H9 (cell line): Measurements from ENCODE around the gene RIPOR1. TPM values are rescaled to one million over a fixed set of nuclear protein-coding genes. Genes with fewer than 3 reads are reported as not detected.

ENCODE experiments used
- DNase-seq: peaks from one replicate; pipeline ENCODE4 v3.0.0-alpha.2; 2017
- H2AFZ ChIP-seq: one replicate; pipeline ENCODE4 v1.6.1; 2013; ENCODE audit warnings: mild to moderate bottlenecking, low read length, control low read depth, moderate library complexity
- H2AK5ac ChIP-seq: 2 replicates; pipeline ENCODE4 v1.6.1; 2013; ENCODE audit warnings: low read length, control low read depth, mixed read lengths; ENCODE audit not compliant: insufficient read length
- H2BK120ac ChIP-seq: one replicate; pipeline ENCODE4 v1.6.1; 2013; ENCODE audit warnings: low read depth, mild to moderate bottlenecking, low read length, control low read depth, inconsistent platforms; ENCODE audit not compliant: poor library complexity, severe bottlenecking
- H2BK12ac ChIP-seq: 2 replicates; pipeline ENCODE4 v1.6.1; 2013; ENCODE audit warnings: low read length, control low read depth, mixed read lengths, low read depth; ENCODE audit not compliant: insufficient read length
- H2BK15ac ChIP-seq: 2 replicates; pipeline ENCODE4 v1.6.1; 2013; ENCODE audit warnings: low read depth, low read length, control low read depth
- H2BK20ac ChIP-seq: one replicate; pipeline ENCODE4 v1.6.1; 2013; ENCODE audit warnings: low read depth, mild to moderate bottlenecking, low read length, control low read depth, inconsistent platforms; ENCODE audit not compliant: poor library complexity, severe bottlenecking
- H2BK5ac ChIP-seq: 2 replicates; pipeline ENCODE4 v1.6.1; 2013; ENCODE audit warnings: low read length, control low read depth, mixed read lengths; ENCODE audit not compliant: insufficient read length
- H3K14ac ChIP-seq: 2 replicates; pipeline ENCODE4 v1.6.1; 2013; ENCODE audit warnings: low read length, control low read depth; ENCODE audit not compliant: insufficient read depth
- H3K18ac ChIP-seq: 2 replicates; pipeline ENCODE4 v1.6.1; 2013; ENCODE audit warnings: low read depth, mild to moderate bottlenecking, mixed read lengths, low read length, control low read depth; ENCODE audit not compliant: insufficient read length
- H3K23ac ChIP-seq: 2 replicates; pipeline ENCODE4 v1.6.1; 2013; ENCODE audit warnings: low read length, control low read depth, mixed read lengths, low read depth; ENCODE audit not compliant: insufficient read length
- H3K23me2 ChIP-seq: 2 replicates; pipeline ENCODE4 v1.6.1; 2013; ENCODE audit warnings: low read depth, mild to moderate bottlenecking, mixed read lengths, low read length, control low read depth; ENCODE audit not compliant: insufficient read length, poor library complexity, severe bottlenecking
- H3K27ac ChIP-seq: 2 replicates; pipeline ENCODE4 v1.5.1; 2013; ENCODE audit warnings: low read length, control low read depth, mixed read lengths, low read depth; ENCODE audit not compliant: insufficient read length
- H3K27me3 ChIP-seq: 2 replicates; pipeline ENCODE4 v1.6.1; 2013; ENCODE audit warnings: low read length, control low read depth, inconsistent platforms; ENCODE audit not compliant: insufficient read depth
- H3K4ac ChIP-seq: 2 replicates; pipeline ENCODE4 v1.6.1; 2013; ENCODE audit warnings: low read depth, mild to moderate bottlenecking, control low read depth, inconsistent platforms, low read length, moderate library complexity
- H3K4me1 ChIP-seq: 2 replicates; pipeline ENCODE4 v1.6.1; 2013; ENCODE audit warnings: low read length, control low read depth, inconsistent platforms; ENCODE audit not compliant: insufficient read depth
- H3K4me2 ChIP-seq: 2 replicates; pipeline ENCODE4 v1.6.1; 2013; ENCODE audit warnings: low read length, control low read depth, mixed read lengths; ENCODE audit not compliant: insufficient read length, insufficient read depth
- H3K56ac ChIP-seq: 2 replicates; pipeline ENCODE4 v1.6.1; 2013; ENCODE audit warnings: low read depth, mild to moderate bottlenecking, mixed read lengths, low read length, control low read depth; ENCODE audit not compliant: insufficient read length
- H3K79me1 ChIP-seq: 2 replicates; pipeline ENCODE4 v1.6.1; 2013; ENCODE audit warnings: low read depth, mild to moderate bottlenecking, moderate library complexity, low read length, control low read depth, inconsistent platforms; ENCODE audit not compliant: insufficient read depth, poor library complexity, severe bottlenecking
- H3K79me2 ChIP-seq: 2 replicates; pipeline ENCODE4 v1.6.1; 2013; ENCODE audit warnings: low read length, control low read depth, inconsistent platforms; ENCODE audit not compliant: insufficient read depth
- H3K9ac ChIP-seq: 2 replicates; pipeline ENCODE4 v1.6.1; 2013; ENCODE audit warnings: low read length, control low read depth, mixed read lengths; ENCODE audit not compliant: insufficient read length; ENCODE audit errors: extremely low read depth
- H3K9me3 ChIP-seq: one replicate; pipeline ENCODE4 v1.6.1; 2013; ENCODE audit warnings: low read depth, low read length, inconsistent platforms; ENCODE audit not compliant: control insufficient read depth
- H3T11ph ChIP-seq: one replicate; pipeline ENCODE4 v1.6.1; 2013; ENCODE audit warnings: mild to moderate bottlenecking, low read length, control low read depth, inconsistent platforms
- H4K20me1 ChIP-seq: one replicate; pipeline ENCODE4 v1.6.1; 2013; ENCODE audit not compliant: control insufficient read depth, insufficient read length, insufficient read depth
- H4K5ac ChIP-seq: 2 replicates; pipeline ENCODE4 v1.6.1; 2013; ENCODE audit warnings: low read depth, mild to moderate bottlenecking, mixed read lengths, low read length, control low read depth; ENCODE audit not compliant: insufficient read length
- H4K8ac ChIP-seq: replicated peaks from 2 replicates; pipeline ENCODE4 v1.6.1; 2013; ENCODE audit warnings: low read length, control low read depth, mixed read lengths, low read depth; ENCODE audit not compliant: insufficient read length
- H4K91ac ChIP-seq: 2 replicates; pipeline ENCODE4 v1.6.1; 2013; ENCODE audit warnings: low read depth, mild to moderate bottlenecking, moderate library complexity, mixed read lengths, low read length, control low read depth; ENCODE audit not compliant: insufficient read length
- H3K27ac Mint-ChIP-seq, 3 experiments: 2 replicates in 2 of 3; 3 replicates in 1 of 3; pipeline ENCODE4 v1.8.0; 2020 to 2021; ENCODE audit warnings: mixed read lengths in 3 of 3, mild to moderate bottlenecking in 1 of 3, moderate library complexity in 1 of 3
- H3K27me3 Mint-ChIP-seq: 2 replicates; pipeline ENCODE4 v1.8.0; 2021; ENCODE audit warnings: low read depth, mild to moderate bottlenecking, moderate library complexity, mixed read lengths
- H3K36me3 Mint-ChIP-seq, 3 experiments: 2 replicates in 2 of 3; 3 replicates in 1 of 3; pipeline ENCODE4 v1.8.0; 2020 to 2021; ENCODE audit warnings: low read depth in 3 of 3, mixed read lengths in 3 of 3; ENCODE audit not compliant: insufficient read depth in 1 of 3
- H3K4me1 Mint-ChIP-seq, 2 experiments: 2 replicates each; pipeline ENCODE4 v1.8.0; 2020; ENCODE audit warnings: mixed read lengths in 2 of 2
- H3K4me3 Mint-ChIP-seq, 2 experiments: 2 replicates in 1 of 2; 3 replicates in 1 of 2; pipeline ENCODE4 v1.8.0; 2020 to 2021; ENCODE audit warnings: mild to moderate bottlenecking in 2 of 2, mixed read lengths in 2 of 2, moderate library complexity in 1 of 2
- H3K9me3 Mint-ChIP-seq, 2 experiments: 2 replicates in 1 of 2; 3 replicates in 1 of 2; pipeline ENCODE4 v1.8.0; 2020; ENCODE audit warnings: mild to moderate bottlenecking in 2 of 2, mixed read lengths in 2 of 2, moderate library complexity in 1 of 2
- WGBS: extraction: QIAGEN DNeasy Blood & Tissue Kit; methylation state at CpG from one replicate; pipeline ENCODE4 v1.1.7; 2013; ENCODE audit warnings: missing lambda C conversion rate, low lambda C conversion rate, mixed read lengths; ENCODE audit not compliant: insufficient read length; ENCODE audit errors: extremely low coverage; 5-methylcytosine and 5-hydroxymethylcytosine counted together
- total RNA-seq: library from RNA; stranded (reverse); gene quantifications from 2 replicates; pipeline ENCODE4 v1.2.1, GENCODE V29; 2021
- TF ChIP-seq, protein P1 (sequence below): fragments of 200-600 bp; sonication (generic); conservative IDR thresholded peaks from 3 replicates; pipeline ENCODE4 v1.8.0; 2021; ENCODE audit warnings: antibody characterized with exemption, mild to moderate bottlenecking

The RIPOR1 gene
- total RNA-seq, 1 experiment from 2014 or later, result 14.3 TPM

DNA sequence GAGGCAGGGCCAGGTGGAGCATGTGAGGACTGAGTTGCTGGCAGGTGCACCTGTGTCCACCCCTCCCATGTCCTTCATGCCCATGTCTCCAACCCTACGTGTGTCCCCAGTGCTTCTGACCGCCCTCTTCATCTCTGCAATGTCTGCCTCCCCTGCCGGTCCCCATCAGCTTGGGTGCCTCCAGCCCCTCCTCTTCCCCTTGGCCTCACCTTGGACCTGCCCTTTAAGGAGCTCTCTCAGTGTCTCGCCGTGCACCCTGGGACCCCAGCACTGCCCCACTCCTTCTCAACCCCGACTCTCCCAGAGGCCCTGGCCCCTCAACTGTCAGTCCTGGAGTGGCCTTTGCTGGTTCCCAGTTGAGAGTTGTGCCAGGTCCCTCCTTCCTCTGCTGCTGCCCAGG is 15.0 kb downstream of the RIPOR1 start:
- Histone ChIP-seq H3K79me2 (no peaks in the 10 kb centered on the region), H3K4me2 (no peak overlapping the region), H4K5ac (no peak overlapping the region), H3K56ac (no peak overlapping the region), H4K20me1 (peaks cover 2% of the 10 kb centered on the region), H2BK120ac (no peak overlapping the region), H2BK20ac (no peak overlapping the region), H3K23ac (no peak overlapping the region), H3K4me1 (no peaks in the 10 kb centered on the region; the same call in 1 of the 2 replicates), H3K14ac (no peak overlapping the region), H2BK12ac (no peak overlapping the region), H3K27me3 (peaks cover 11% of the 10 kb centered on the region; the same call in 1 of the 2 replicates), H4K8ac (no peak overlapping the region), H3T11ph (no peak overlapping the region), H3K23me2 (no peaks in the 10 kb centered on the region), H2BK5ac (no peak overlapping the region), H2AK5ac (no peak overlapping the region), H3K79me1 (no peaks in the 10 kb centered on the region), H3K9ac (no peak overlapping the region), H3K27ac (no peak overlapping the region), H3K9me3 (no peaks in the 10 kb centered on the region), H3K4ac (no peak overlapping the region), H2BK15ac (no peak overlapping the region), H2AFZ (no peak overlapping the region), H4K91ac (no peak overlapping the region), H3K18ac (no peak overlapping the region)
- no peak for DNase-seq
- peaks cover 15 to 29% of the 10 kb centered on the region in 2 experiments for H3K4me1 Mint-ChIP-seq
- peaks cover 2 to 23% (median 13%) of the 10 kb centered on the region in 3 experiments; a peak in 6 of 7 replicates for H3K36me3 Mint-ChIP-seq
- TF ChIP-seq, protein P1, sequence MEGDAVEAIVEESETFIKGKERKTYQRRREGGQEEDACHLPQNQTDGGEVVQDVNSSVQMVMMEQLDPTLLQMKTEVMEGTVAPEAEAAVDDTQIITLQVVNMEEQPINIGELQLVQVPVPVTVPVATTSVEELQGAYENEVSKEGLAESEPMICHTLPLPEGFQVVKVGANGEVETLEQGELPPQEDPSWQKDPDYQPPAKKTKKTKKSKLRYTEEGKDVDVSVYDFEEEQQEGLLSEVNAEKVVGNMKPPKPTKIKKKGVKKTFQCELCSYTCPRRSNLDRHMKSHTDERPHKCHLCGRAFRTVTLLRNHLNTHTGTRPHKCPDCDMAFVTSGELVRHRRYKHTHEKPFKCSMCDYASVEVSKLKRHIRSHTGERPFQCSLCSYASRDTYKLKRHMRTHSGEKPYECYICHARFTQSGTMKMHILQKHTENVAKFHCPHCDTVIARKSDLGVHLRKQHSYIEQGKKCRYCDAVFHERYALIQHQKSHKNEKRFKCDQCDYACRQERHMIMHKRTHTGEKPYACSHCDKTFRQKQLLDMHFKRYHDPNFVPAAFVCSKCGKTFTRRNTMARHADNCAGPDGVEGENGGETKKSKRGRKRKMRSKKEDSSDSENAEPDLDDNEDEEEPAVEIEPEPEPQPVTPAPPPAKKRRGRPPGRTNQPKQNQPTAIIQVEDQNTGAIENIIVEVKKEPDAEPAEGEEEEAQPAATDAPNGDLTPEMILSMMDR, result no peak
- no peak overlapping the region for H3K4me3 Mint-ChIP-seq
- H3K9me3 Mint-ChIP-seq, result no peaks in the 10 kb centered on the region; a peak in 2 of 5 replicates
- no CpG with 5 or more reads among the region's 6 CpGs for WGBS
- peaks cover 39% of the 10 kb centered on the region for H3K27me3 Mint-ChIP-seq
- no peak overlapping the region for H3K27ac Mint-ChIP-seq
